HG02678 (cell line): Measurements from ENCODE around the gene AGPAT2.

Source experiments
- ATAC-seq: cut with Tn5 transposase; IDR thresholded peaks from one replicate; pipeline ENCODE4 v1.9.1; 2021; ENCODE audit warnings: mild to moderate bottlenecking, moderate library complexity; ENCODE audit not compliant: unreplicated experiment

The AGPAT2 gene

DNA sequence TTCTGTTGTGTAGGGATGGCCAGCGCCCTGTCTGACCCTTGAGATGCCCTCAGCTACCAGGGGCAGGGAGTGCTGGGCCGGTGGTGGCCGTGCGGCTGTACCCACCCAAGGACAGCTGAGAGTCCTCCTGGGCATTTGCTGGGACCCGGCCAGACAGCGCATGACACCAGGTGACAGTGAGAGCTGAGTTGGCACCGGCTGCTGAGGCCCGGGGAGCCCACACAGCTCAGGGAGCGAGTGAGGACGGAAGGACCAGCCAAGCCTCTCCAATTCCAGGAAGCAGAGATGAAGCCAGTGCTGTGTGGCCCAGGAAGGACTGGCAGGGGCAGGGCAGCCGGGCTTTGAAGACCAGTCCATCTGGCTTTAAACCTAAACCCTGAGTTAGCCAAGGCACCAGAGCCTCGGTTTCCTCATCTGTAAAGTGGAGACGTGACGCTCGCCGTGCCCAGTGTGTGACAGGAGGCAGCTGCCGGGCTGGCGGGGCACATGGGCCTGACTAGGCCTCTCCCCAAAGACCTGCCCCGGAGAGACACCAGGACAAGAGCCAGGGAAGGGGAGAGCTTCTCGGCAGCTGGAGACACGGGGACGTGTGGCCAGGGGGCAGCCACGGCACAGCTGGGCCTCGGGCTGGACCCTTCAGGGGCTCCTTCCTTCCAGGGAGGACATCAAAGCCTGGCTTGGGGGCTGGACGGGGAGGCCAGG is 3.0 kb upstream of the AGPAT2 start:
- no peak for ATAC-seq

DNA sequence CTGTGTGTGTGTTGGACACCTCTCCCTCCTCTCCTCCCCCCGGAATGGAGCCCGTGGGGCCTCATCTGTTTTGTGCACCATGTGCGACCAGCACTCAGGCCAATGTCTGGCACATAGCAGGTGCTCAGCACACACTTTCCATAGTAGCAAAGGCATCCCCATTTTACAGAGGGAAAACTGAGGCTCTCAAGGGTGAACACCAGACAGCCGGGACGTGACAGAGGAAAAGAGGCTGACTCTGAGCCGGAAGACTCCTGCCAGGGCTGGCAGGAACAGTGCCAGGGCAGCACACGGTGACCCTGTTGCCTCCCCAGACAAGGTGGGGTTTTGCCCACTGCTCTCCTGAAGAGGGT is 1.8 kb upstream of the AGPAT2 start:
- ATAC-seq: no peak

DNA sequence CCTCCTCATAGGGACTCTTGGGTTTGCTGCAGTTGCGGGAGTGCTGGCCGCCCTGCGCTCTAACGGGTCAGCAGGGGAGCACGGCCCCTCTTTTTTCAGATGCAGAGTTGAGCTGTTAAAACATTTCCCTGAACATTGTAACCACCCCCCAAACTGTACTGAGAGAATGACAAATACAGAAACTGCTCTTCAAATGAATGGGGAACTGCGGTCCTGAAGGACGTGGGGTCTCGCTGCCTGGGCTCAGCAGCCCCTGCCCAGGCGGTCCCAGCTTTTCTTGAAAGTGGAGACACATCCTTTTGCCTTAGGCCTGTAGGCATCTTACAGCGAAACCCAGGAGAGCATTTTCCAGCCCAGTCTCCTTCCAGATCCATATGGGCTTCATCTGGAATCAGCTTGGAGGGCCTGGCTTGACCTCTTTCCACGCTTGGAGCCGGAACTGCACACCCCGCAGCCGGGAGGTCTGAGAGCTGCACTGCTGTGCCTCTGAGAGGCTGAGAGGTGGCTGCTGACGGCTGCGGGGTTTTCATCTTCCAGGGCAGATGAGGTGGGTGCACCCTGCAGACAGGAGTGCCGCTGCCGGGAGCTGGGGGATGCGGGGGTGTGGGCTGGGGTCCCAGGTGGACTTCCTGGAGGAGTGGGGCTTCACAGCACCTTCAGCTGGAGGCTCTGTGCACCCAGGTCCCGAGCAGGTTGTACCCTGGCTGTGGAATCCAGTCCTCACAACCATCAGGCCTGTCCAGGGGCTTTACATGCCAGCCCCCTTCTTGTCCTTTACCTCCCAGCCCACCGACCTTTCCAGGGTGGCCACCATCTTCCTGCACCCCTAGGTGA is 1.2 kb upstream of the AGPAT2 start:
- ATAC-seq: no peak

DNA sequence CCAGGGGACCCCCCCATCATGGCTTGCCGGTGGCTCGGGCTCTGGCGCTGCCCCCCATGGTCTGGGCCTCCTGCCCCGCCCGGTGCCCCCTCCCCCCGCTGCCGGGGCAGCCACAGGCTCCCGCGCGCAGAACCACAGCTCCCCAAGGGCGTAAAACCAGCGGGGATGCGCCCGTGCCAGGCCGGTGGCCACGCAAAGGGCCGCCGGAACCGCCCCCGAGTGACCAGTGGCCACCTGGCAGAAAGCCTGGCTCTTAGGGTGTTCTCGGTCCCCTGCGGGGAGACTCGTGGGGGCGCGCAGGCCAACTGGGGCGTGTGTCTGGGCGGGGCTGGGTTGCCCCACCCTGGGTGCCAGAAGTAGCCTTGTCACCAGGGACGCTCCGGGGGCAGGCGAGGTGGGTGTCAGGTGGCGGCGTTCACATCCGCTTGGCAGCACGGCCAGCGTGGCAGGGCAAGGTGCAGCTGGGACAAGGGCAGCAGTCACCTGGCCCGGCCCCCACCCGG is 515 bp upstream of the AGPAT2 start:
- ATAC-seq: no peak

DNA sequence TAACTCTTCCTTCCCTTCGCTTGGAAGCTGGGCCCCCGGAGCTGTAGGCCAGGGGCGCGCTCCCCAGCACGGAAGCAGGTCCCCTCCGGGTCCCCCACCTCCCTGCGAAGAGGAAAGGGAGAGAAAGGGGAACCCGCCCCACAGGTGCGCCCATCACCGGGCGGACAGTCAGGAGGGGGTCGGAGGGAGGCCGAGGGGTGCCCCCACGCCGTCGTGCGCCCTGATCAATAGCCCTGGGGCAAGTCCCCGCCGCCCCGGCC is 793 bp downstream of the AGPAT2 start:
- no peak for ATAC-seq

DNA sequence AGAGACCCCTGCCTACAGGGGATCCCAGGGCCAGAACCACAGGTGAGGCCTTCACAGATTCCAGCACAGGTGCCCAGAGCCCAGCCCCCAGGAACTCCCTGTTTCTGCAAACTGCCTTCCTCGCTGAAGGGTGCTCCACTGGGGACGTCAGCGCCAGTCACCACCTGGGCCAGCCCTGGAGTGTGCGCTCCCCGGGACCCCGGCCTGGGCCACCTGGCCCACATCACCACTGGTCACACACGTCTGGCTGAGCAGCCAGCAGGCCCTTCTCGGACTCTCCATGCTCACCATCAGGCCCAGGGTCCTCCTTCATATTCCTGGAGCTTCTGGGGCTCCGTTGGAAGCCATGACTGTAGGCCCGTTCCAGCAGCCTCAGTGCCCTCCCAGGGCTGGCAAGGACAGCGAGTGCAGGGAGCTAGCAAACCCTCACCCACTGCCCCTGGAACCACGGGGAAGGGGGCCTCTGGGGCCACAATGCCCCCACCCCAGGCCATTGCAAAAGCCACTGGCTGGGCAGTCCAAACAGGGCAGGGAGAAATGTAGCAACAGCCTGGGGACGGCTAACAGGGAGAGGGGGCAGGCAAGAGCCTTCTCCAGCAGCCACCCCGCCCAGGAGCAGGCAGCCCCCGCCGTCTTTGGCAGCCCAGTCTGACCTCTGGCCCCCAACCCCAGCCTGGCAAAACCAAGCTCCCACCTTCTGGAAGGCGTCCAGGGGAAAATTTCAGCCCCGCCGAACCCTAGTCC is 1.3 kb downstream of the AGPAT2 start:
- no peak for ATAC-seq

DNA sequence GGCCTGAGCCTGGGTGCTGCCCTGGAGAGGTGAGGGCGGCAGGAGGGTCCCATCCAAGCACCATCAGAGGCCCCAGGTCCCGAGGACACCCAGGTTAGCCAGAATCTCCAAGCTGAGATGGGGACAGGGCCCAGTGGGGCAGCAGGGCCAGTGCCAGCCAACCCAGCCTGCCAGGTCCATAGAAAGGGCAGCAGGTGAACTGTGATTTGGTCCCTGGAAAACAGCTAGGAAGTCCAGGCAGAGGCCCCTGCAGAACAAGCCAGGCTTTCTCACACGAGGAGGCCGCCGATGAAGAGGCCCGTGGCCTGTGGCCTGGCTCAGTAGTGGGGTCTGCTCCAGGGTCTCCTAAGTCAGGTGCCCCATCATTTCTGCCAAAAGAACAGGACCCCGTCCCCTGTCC is 2.0 kb downstream of the AGPAT2 start:
- no peak for ATAC-seq

DNA sequence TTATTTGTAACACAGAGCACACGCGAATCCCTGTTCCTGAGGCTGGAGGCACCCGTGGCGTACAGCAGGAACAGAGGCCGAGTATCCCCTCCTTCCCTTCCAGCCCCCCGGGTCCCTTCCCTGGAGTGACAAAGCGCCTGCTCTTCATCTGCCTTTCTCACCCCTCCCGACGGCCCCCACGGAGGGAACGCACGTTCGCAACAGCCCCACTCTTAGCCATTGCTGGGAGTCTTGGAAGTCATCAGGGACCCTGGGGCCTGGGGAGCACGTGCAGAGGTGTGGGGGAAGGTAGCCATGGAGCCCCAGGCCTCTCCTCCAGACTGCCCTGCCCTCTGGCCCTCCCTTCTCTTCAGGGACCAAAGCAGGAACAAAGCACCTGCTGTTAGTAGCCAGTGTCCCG is 2.5 kb downstream of the AGPAT2 start:
- no peak for ATAC-seq

DNA sequence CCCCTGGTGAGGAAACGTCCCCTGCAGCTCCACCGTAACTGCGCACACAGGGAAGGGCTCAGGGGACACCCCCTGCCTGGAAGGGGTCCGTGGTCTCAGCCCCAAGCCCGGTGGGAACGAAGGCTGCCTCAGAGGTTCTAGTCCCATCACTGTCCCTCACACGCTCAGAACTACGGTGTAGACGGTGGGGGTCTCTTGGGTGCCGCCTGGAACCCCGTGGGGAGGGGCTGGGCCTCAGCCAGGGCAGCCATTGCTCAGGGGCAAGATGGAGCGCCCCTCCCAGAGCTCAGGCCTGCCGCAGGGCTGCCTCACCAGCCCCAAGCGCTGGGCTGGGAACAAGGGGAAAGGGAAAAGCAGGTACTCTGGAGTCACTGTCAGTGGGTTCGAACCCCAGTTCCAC is 2.9 kb downstream of the AGPAT2 start:
- ATAC-seq: no peak

DNA sequence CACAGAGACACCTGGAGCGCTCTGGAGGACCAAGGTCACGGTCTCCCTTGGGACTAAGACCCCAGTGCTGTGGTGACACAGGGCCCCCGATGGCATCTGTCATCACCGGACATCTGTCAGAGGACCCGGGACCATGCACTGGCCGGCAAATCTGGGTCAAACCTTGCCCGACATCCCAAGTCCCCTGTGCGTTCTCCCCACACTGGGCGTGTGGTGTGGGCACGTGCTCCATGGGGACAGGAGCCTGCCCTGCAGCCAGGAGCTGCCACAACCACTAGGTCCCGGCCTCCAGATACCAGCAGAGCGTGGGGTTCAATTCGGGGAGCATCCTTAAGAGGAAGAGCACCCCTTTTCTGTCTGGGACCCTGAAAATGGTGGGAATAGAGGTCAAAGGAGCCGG is 3.5 kb downstream of the AGPAT2 start:
- no peak for ATAC-seq

DNA sequence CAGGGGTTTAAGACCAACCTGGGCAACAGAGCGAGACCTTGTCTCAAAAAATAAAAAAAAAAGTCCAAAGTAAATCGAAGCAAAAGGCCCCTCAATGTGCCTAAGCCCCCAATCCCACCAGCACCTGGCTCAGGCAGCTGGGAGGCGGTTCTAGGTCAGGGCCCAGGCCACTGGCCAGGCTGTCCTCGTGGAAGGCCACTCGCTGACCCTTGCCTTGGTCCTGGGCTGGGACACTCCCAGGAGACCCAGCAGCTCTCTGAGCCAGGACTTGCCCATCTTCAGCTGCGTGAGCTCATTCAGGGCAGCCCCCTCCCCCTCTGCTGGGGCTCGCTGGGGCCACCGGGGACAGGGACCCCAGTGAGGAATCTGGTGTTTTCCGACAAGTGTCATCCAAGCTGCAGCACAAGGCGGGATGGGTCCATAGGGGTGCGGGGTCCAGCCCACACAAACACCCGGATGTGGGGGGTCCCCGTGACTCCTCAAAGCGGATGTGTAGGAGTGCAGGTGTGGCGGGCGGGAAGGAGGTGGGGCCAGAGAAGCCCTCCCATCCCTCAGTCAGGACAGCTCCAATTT is 4.0 kb downstream of the AGPAT2 start:
- ATAC-seq: no peak

DNA sequence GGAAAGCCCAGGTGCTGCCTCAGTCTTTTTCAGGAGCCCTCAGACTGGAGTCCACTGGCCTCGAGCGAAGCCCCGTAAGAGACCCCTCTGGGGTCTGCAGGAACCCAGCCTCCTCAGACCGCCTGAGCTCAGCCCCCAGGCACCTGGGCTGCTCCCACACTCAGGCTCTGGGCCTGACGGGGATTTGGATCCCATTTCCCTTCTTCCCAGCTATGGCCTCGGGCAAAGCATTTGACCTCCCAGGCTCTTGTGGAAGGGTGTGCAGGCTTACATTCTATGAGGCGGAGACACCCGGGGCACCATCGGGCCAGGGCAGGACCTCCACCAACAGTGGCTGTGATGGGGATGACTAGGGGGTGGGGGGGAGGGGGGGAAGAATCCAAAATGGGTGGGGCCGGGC is 4.5 kb downstream of the AGPAT2 start:
- no peak for ATAC-seq

DNA sequence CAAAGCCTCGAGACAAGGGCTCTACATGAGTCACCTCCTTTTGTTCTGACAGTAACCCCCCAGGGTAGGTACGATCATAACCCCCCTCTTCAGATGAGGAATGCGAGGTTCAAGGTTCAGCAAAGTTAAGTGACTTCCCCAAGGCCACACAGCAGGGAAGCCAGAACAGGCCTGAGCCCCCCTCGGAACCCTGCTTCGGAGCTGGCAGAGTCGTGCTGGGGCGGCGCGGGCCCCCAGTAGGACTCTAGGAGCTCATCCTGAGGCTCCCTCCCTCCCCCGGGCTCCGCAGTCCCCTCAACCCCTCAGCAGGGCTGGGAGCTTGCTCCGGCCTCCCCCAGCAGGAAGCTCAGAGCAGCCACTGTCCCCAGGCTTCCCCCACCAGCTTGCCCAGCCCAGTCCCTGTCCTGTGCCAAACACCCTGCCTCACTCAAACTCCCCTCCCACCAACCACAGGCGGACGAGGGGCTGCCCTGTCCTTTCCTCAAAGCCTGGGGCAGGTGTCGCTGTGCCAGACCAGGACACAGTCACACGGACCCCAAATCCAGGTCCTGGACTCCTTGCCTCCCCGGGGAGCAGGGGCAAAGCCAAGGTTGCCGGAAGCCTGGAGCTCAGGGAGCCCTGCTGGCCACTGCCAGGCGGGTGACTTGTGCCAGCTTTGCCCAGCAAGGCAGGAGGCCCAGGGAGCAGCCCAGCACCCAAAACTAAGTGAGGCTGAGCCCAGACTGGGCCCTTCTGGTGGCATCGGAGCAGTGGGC is 5.1 kb downstream of the AGPAT2 start:
- no peak for ATAC-seq

DNA sequence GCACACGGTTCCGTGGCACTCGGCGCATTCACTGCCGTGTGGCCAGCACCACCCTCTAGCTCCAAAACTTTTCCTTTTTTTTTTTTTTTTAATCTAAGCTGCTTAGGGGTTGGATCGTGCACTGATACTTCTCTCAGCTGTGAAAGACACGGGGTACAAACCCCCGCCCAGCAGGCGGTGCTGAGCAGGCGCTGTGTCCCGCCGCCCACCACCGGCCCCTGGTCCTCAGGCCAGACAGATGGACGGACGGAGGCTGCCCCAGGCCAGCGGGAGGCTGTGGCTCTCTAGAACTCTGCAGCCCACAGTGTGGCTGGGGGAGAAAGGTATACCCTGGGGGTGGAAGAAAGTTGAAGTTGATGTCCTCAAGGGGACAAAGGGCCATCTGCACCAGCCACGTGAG is 6.2 kb downstream of the AGPAT2 start:
- ATAC-seq: no peak

DNA sequence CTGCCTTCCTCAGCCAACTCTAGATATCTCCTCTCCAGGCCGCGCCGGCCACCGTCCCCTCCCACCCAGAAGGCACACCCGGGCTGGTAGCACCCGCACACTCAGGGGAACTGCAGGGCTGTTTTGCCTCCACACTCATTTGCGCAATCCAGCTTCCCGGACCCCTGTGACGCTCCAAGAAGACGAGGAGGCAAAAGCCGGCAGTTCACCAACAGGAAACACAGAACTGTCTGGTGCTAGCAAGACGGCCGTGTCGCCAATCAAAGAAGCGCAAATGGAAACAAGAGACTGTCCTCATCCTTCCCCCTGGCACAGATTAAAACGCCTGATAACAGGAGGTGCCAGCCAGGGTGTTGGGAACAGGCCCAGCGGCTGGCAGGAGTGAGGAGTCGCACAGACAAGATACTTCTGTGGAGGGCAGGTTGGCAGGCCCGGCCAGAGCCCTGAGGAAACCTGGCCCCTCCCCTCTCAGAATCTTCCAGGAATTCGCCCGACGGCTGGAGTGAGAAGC is 7.8 kb downstream of the AGPAT2 start:
- ATAC-seq: no peak

DNA sequence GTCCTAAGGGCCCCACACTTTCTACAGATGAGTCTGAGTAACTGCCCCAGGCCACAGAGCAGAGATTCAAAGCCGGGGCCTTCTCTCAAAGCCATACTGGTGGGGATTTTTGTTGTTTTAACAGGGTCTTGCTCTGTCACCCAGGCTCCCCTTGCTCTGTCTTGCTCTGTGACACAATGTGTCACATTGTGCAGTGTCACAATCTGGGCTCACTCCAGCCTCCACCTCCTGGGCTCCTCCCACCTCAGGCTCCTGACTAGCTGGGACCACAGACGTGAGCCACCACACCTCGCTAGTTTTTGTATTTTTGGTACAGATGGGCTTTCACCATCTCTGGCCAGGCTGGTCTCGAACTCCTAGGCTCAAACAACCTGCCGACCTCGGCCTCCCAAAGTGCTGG is 8.6 kb downstream of the AGPAT2 start:
- no peak for ATAC-seq

DNA sequence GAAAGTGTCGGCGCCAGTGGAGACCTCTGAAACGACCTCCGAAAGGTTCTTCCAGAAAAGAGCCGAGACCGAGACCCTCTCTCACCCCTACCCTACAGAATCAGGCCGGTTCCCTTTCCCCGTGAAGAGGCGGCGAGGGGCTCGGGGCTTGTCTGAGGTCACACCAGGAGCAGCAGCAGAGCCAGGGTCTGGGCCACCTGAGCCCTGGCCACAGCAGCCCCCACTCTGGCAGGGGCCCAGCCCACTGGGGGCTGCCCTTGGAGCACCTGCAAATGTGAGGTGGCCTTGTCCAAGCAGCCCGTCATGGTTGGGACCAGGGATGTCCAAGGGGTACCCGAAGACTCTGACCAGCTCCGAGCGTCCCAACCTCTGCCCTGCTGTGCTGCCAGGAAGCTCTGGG is 9.2 kb downstream of the AGPAT2 start:
- no peak for ATAC-seq

DNA sequence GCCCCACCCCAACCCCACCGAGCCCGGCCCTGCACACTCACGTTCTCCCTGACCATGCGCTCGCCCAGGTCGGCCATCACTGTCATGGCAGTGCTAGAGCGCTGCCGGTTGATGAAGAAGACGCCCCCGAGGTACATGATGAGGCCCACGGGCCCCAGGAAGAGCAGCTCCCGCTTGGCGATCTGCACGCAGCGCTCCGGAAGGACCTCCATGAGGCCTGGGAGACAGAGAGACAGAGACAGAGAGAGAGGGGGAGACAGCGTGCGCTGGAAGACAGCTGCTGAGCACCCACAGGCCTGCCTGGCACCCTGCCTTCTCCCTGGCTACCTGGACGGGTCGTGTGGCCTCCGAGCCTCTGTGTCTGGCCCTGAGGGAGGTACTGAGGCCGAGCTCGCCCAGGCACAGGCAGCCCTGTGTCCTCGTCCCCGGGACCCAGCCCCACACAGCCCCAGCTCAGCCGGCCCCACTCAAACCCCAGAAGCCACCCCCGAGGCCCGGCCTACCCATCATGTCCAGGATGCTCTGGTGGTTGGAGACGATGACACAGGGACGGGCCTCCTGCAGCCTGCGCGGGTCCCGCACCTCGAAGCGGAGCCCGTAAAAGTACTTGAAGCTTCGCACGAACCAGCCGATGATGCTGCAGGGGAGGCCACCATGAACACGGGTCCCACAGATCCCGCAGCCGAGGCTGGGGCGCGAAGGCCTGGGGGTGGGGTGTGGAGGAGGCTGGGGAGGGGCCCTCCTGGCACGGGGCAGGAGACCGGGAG is 10.2 kb downstream of the AGPAT2 start:
- no peak for ATAC-seq

DNA sequence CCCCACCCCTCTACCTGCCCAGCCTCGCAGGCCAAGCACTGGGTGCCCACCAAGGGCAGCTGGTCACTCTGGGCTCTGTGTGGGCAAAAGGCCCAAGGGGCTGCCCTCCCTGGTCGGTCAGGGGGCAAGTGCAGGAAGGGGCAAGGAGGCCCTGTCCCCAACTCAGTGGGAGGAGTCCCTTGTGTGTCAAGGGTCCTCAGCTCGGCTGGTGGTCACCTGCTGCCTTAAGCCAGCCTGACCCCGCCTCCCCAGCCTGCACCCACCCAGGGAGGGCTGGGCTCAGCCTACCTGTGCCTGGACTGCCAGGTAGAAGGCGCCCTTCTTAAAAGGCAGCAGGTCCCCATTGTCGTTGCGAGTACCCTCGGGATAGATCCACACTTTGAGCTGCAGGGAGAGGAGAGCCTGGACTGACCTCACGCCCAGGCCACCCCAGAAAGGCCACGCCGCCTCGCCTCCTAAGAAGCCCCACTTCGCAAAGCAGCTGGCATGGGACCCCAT is 10.9 kb downstream of the AGPAT2 start:
- ATAC-seq: no peak
